Measurements from ENCODE around the gene PTPRO.

DNA sequence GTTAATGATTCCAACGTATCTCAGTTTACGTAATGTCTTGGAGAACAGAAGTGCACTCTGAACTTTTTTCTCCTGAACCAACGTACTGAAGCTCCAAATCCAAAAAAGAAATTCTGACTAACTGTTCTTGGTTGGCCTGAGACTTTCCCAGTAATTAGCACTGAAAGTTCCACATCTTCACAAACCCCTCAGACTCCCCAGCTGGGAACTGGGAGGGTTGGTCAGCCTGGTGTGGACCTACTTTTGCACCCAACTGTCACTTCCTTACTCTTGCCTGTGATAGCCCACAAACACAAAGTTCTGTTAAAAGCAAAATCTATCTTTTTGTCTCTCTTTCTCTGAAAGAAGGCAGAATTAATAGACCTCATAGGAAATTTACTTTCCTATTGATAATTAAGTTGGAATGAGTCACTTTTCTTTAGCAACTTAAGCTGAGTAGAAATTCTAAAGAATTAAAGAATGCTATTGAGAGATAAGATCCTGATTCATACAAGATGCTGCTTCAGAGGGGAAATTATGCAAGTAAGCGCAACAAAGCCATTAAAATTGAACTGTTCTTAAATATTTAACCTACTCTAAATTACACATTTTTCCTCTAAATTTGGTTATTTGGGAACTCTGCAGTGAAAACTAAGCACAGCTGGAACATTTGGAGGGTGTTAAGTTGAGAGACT lies 311.8 kb downstream of the PTPRO start:
- TF ChIP-seq YY1 (IDR thresholded peaks at IDR 0.05; ENCODE audit: low read depth) (no peak), RAD21 (IDR thresholded peaks at IDR 0.05; ENCODE audit: low read length) (no peak), RXRA (IDR thresholded peaks at IDR 0.05; ENCODE audit: borderline replicate concordance, low read depth) (no peak), ELF1 (IDR thresholded peaks at IDR 0.05) (no peak), JUND (IDR thresholded peaks at IDR 0.05) (peak; percentile 21), TAF1 (IDR thresholded peaks at IDR 0.05; ENCODE audit: borderline replicate concordance, low read depth, low read length) (no peak), EP300 (IDR thresholded peaks at IDR 0.05; ENCODE audit: borderline replicate concordance in 1 of 2, low read depth in 1 of 2, low read length in 1 of 2) (no peak), TCF12 (IDR thresholded peaks at IDR 0.05) (peak; percentile 46; the same call in 1 of the 2 replicates), EZH2phosphoT487 (IDR thresholded peaks at IDR 0.05; ENCODE audit: borderline replicate concordance, low read depth) (no peak), POLR2AphosphoS5 (IDR thresholded peaks at IDR 0.05; ENCODE audit: low read depth, low read length) (no peak; the same call in 1 of the 2 replicates), NFIC (IDR thresholded peaks at IDR 0.05; ENCODE audit: borderline replicate concordance) (no peak)
- TF ChIP-seq, protein P1, sequence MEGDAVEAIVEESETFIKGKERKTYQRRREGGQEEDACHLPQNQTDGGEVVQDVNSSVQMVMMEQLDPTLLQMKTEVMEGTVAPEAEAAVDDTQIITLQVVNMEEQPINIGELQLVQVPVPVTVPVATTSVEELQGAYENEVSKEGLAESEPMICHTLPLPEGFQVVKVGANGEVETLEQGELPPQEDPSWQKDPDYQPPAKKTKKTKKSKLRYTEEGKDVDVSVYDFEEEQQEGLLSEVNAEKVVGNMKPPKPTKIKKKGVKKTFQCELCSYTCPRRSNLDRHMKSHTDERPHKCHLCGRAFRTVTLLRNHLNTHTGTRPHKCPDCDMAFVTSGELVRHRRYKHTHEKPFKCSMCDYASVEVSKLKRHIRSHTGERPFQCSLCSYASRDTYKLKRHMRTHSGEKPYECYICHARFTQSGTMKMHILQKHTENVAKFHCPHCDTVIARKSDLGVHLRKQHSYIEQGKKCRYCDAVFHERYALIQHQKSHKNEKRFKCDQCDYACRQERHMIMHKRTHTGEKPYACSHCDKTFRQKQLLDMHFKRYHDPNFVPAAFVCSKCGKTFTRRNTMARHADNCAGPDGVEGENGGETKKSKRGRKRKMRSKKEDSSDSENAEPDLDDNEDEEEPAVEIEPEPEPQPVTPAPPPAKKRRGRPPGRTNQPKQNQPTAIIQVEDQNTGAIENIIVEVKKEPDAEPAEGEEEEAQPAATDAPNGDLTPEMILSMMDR (IDR thresholded peaks at IDR 0.05), result no peak
- TF ChIP-seq, protein P2, sequence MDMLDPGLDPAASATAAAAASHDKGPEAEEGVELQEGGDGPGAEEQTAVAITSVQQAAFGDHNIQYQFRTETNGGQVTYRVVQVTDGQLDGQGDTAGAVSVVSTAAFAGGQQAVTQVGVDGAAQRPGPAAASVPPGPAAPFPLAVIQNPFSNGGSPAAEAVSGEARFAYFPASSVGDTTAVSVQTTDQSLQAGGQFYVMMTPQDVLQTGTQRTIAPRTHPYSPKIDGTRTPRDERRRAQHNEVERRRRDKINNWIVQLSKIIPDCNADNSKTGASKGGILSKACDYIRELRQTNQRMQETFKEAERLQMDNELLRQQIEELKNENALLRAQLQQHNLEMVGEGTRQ (IDR thresholded peaks at IDR 0.05; ENCODE audit: borderline replicate concordance, low read depth, low read length), result no peak

Measured in SK-N-SH (cell line).